Measurements from ENCODE around the gene APOL4. TPM values are rescaled to one million over a fixed set of nuclear protein-coding genes. Genes with fewer than 3 reads are reported as not detected.

Gene APOL4
- total RNA-seq, 1 experiment from 2014 or later: 0.31 TPM

GRCh38 chr22:36220451-36220921 is 18.9 kb upstream of the APOL4 start:
- peaks cover 1% of the 10 kb centered on the region for H3K27me3 Mint-ChIP-seq (ENCODE audit: low read depth)
- H3K9me3 Mint-ChIP-seq: no peaks in the 10 kb centered on the region
- no peaks in the 10 kb centered on the region for H3K36me3 Mint-ChIP-seq
- no peak overlapping the region for H3K4me3 Mint-ChIP-seq
- no peak for TF ChIP-seq GRHL2 (CRISPR knock-in tag; IDR thresholded peaks at IDR 0.05; ENCODE audit: insufficient replicate concordance, severe bottlenecking)
- no peak for TF ChIP-seq ZNF416 (CRISPR knock-in tag; IDR thresholded peaks at IDR 0.05)
- no peak for TF ChIP-seq GABPB1 (CRISPR knock-in tag; IDR thresholded peaks at IDR 0.05)
- no peak for TF ChIP-seq PRRX2 (CRISPR knock-in tag; IDR thresholded peaks at IDR 0.05)
- TF ChIP-seq MXD4 (CRISPR knock-in tag; IDR thresholded peaks at IDR 0.05; ENCODE audit: borderline replicate concordance): no peak
- TF ChIP-seq ZNF317 (CRISPR knock-in tag; IDR thresholded peaks at IDR 0.05; ENCODE audit: borderline replicate concordance, low read depth): no peak
- ATAC-seq (peak; percentile 47), DNase-seq (ENCODE audit: low spot score) (no peak)
- ChIA-PET POLR2A (no interaction called here), CTCF (interaction anchor here (0.8 to 1.6 kb wide), 4 partner anchors 9 to 76 kb away, joined by 3 to 8 read pairs (median 4); partner anchors contain the start of gene APOL2)
- peaks cover 15% of the 10 kb centered on the region for H3K4me1 Mint-ChIP-seq
- no peak overlapping the region for H3K27ac Mint-ChIP-seq

DNA sequence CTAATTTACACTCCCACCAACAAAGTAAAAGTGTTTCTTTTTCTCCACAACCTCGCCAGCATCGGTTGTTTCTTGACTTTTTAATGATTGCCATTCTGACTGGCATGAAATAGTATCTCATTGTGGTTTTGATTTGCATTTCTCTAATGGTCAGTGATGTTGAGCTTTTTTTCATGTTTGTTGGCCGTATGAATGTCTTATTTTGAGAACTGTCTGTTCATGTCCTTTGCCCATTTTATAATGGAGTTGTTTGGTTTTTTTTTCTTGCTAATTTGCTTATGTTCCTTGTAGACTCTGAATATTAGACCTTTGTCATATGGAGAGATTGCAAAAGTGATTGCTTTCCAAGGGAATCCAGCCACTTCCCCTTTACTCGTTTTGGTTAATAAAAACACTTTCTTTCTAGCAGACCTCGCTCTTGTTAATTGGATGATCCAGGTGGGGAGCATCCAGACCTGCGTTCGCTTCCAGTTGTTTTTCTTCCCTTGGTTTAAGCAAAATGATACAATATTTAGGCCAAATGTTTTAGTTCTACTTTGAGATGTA is 17.1 kb upstream of the APOL4 start:
- ChIA-PET CTCF (interaction anchor here (0.9 to 1.1 kb wide), 3 partner anchors 14 to 74 kb away, joined by 3 to 5 read pairs (median 4); no protein-coding TSS in a partner anchor), POLR2A (no interaction called here)
- H3K36me3 Mint-ChIP-seq: no peaks in the 10 kb centered on the region
- no peaks in the 10 kb centered on the region for H3K9me3 Mint-ChIP-seq
- peaks cover 15% of the 10 kb centered on the region for H3K4me1 Mint-ChIP-seq
- no peak for ATAC-seq
- H3K27ac Mint-ChIP-seq: no peak overlapping the region
- no peak overlapping the region for H3K4me3 Mint-ChIP-seq
- no peak for DNase-seq (ENCODE audit: low spot score)
- TF ChIP-seq JAZF1 (CRISPR knock-in tag; IDR thresholded peaks at IDR 0.05) (no peak), GABPB1 (CRISPR knock-in tag; IDR thresholded peaks at IDR 0.05) (no peak), NFE2L1 (CRISPR knock-in tag; IDR thresholded peaks at IDR 0.05) (no peak), SP1 (CRISPR knock-in tag; conservative IDR thresholded peaks at IDR 0.05) (no peak), USF2 (CRISPR knock-in tag; IDR thresholded peaks at IDR 0.05) (no peak), HMGA2 (CRISPR knock-in tag; IDR thresholded peaks at IDR 0.05) (no peak), ERG (CRISPR knock-in tag; IDR thresholded peaks at IDR 0.05) (no peak), ZNF263 (CRISPR knock-in tag; IDR thresholded peaks at IDR 0.05; ENCODE audit: low read depth) (no peak), GTF2I (CRISPR knock-in tag; conservative IDR thresholded peaks at IDR 0.05) (no peak)
- peaks cover 3% of the 10 kb centered on the region for H3K27me3 Mint-ChIP-seq (ENCODE audit: low read depth)

DNA sequence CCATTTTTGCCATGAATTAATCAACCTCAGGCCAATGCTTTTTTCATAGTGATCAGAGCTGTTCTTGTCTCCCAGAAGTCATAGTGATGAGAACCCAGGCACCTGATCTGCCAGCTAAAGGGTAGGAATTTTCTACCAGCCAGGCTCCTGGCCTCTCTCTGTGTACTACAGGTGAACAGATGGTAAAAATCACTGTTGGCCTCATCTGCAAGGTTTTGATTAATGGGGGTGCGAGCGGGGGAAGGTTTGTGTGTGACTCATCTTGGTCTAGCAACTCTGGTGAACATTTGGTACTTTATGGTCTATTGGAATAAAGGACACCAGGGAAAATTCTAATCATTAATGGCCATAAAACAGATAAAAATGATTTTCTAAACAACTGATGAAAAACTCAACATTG is 14.4 kb upstream of the APOL4 start:
- POLR2A ChIA-PET: no interaction called here
- H3K4me1 Mint-ChIP-seq: 0 out of 2 replicates have a peak, but pooled peaks cover 2% of the 10 kb centered on the region
- no peak for TF ChIP-seq SP1 (CRISPR knock-in tag; conservative IDR thresholded peaks at IDR 0.05)
- no peak for TF ChIP-seq NFE2L1 (CRISPR knock-in tag; IDR thresholded peaks at IDR 0.05)
- TF ChIP-seq ZNF671 (CRISPR knock-in tag; IDR thresholded peaks at IDR 0.05): no peak
- TF ChIP-seq, protein P1, sequence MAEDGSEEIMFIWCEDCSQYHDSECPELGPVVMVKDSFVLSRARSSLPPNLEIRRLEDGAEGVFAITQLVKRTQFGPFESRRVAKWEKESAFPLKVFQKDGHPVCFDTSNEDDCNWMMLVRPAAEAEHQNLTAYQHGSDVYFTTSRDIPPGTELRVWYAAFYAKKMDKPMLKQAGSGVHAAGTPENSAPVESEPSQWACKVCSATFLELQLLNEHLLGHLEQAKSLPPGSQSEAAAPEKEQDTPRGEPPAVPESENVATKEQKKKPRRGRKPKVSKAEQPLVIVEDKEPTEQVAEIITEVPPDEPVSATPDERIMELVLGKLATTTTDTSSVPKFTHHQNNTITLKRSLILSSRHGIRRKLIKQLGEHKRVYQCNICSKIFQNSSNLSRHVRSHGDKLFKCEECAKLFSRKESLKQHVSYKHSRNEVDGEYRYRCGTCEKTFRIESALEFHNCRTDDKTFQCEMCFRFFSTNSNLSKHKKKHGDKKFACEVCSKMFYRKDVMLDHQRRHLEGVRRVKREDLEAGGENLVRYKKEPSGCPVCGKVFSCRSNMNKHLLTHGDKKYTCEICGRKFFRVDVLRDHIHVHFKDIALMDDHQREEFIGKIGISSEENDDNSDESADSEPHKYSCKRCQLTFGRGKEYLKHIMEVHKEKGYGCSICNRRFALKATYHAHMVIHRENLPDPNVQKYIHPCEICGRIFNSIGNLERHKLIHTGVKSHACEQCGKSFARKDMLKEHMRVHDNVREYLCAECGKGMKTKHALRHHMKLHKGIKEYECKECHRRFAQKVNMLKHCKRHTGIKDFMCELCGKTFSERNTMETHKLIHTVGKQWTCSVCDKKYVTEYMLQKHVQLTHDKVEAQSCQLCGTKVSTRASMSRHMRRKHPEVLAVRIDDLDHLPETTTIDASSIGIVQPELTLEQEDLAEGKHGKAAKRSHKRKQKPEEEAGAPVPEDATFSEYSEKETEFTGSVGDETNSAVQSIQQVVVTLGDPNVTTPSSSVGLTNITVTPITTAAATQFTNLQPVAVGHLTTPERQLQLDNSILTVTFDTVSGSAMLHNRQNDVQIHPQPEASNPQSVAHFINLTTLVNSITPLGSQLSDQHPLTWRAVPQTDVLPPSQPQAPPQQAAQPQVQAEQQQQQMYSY (CRISPR knock-in tag; IDR thresholded peaks at IDR 0.05): no peak
- TF ChIP-seq CTCF (IDR thresholded peaks at IDR 0.05): no peak
- TF ChIP-seq PREB (CRISPR knock-in tag; IDR thresholded peaks at IDR 0.05; ENCODE audit: borderline replicate concordance): no peak
- TF ChIP-seq, protein P2, sequence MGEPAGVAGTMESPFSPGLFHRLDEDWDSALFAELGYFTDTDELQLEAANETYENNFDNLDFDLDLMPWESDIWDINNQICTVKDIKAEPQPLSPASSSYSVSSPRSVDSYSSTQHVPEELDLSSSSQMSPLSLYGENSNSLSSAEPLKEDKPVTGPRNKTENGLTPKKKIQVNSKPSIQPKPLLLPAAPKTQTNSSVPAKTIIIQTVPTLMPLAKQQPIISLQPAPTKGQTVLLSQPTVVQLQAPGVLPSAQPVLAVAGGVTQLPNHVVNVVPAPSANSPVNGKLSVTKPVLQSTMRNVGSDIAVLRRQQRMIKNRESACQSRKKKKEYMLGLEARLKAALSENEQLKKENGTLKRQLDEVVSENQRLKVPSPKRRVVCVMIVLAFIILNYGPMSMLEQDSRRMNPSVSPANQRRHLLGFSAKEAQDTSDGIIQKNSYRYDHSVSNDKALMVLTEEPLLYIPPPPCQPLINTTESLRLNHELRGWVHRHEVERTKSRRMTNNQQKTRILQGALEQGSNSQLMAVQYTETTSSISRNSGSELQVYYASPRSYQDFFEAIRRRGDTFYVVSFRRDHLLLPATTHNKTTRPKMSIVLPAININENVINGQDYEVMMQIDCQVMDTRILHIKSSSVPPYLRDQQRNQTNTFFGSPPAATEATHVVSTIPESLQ (CRISPR knock-in tag; IDR thresholded peaks at IDR 0.05): no peak
- H3K27me3 Mint-ChIP-seq (ENCODE audit: low read depth): peaks cover 3% of the 10 kb centered on the region
- H3K27ac Mint-ChIP-seq: no peak overlapping the region
- H3K9me3 Mint-ChIP-seq: peaks cover 11% of the 10 kb centered on the region
- DNase-seq (ENCODE audit: low spot score): no peak
- CTCF ChIA-PET: interaction anchor here (1.1 to 1.3 kb wide), 3 partner anchors 12 to 36 kb away, joined by 4 to 5 read pairs (median 5); no protein-coding TSS in a partner anchor
- H3K4me3 Mint-ChIP-seq: no peak overlapping the region
- 0 out of 2 replicates have a peak, but pooled peaks cover under 1% of the 10 kb centered on the region for H3K36me3 Mint-ChIP-seq
- no peak for ATAC-seq

All from WTC11 (cell line).